Neural cell (in vitro differentiated cells): ENCODE results near the gene PRR33. TPM values are rescaled to one million over a fixed set of nuclear protein-coding genes. Genes with fewer than 3 reads are reported as not detected.

Experiments
- H2AFZ ChIP-seq: fragments of 200-600, 300-800 bp; sonication (generic), shearing (Covaris generic); 2 replicates; pipeline ENCODE4 v1.6.0; 2014; ENCODE audit warnings: low read depth, mild to moderate bottlenecking, antibody characterized with exemption, low read length, moderate library complexity
- H3F3A ChIP-seq: fragments of 200-600 bp; shearing (Covaris generic); 2 replicates; pipeline ENCODE4 v1.6.1; 2016; ENCODE audit warnings: mild to moderate bottlenecking, moderate library complexity, mixed read lengths, antibody characterized with exemption, low read length; ENCODE audit not compliant: insufficient read depth, poor library complexity, severe bottlenecking
- H3K27ac ChIP-seq: fragments of 200-600, 300-800 bp; sonication (generic), shearing (Covaris generic); 2 replicates; pipeline ENCODE4 v1.5.1; 2014; ENCODE audit warnings: mild to moderate bottlenecking, low read length, moderate library complexity
- H3K27me3 ChIP-seq: fragments of 300-800, 200-600 bp; sonication (generic), shearing (Covaris generic); 2 replicates; pipeline ENCODE4 v1.6.0; 2014; ENCODE audit warnings: mild to moderate bottlenecking, low read depth, low read length, moderate library complexity; ENCODE audit not compliant: insufficient read depth
- H3K36me3 ChIP-seq: fragments of 300-800, 200-600 bp; sonication (generic), shearing (Covaris generic); 2 replicates; pipeline ENCODE4 v1.5.1; 2014; ENCODE audit warnings: mild to moderate bottlenecking, antibody characterized with exemption, low read length, moderate library complexity; ENCODE audit not compliant: insufficient read depth
- H3K4me2 ChIP-seq: fragments of 300-800, 200-600 bp; sonication (generic), shearing (Covaris generic); 2 replicates; pipeline ENCODE4 v1.6.0; 2014; ENCODE audit warnings: mild to moderate bottlenecking, low read length
- H3K4me3 ChIP-seq: fragments of 300-800, 200-600 bp; sonication (generic), shearing (Covaris generic); 2 replicates; pipeline ENCODE4 v1.5.1; 2014; ENCODE audit warnings: mild to moderate bottlenecking, low read length, moderate library complexity
- H3K79me2 ChIP-seq: fragments of 200-600 bp; shearing (Covaris generic); replicated peaks from 2 replicates; pipeline ENCODE4 v1.6.0; 2014; ENCODE audit warnings: mild to moderate bottlenecking, low read length, moderate library complexity; ENCODE audit not compliant: insufficient read depth
- H3K9ac ChIP-seq: fragments of 300-800, 200-600 bp; sonication (generic), shearing (Covaris generic); 2 replicates; pipeline ENCODE4 v1.6.1; 2016; ENCODE audit warnings: mild to moderate bottlenecking, low read length, mixed read lengths
- H3K9me2 ChIP-seq: fragments of 200-600 bp; shearing (Covaris generic); 2 replicates; pipeline ENCODE4 v1.6.1; 2016; ENCODE audit warnings: mild to moderate bottlenecking, low read length, mixed read lengths; ENCODE audit not compliant: insufficient read depth
- H3K9me3 ChIP-seq: fragments of 200-600, 300-800 bp; sonication (generic), shearing (Covaris generic); 2 replicates; pipeline ENCODE4 v1.6.1; 2016; ENCODE audit warnings: mild to moderate bottlenecking, mixed run types, low read length, moderate library complexity, mixed read lengths
- H4K20me1 ChIP-seq: fragments of 200-600 bp; shearing (Covaris generic); 2 replicates; pipeline ENCODE4 v1.6.1; 2016; ENCODE audit warnings: mild to moderate bottlenecking, mixed run types; ENCODE audit not compliant: insufficient read depth
- CTCF ChIP-seq: fragments of 450-650 bp; IDR thresholded peaks from 2 replicates; pipeline ENCODE4 v1.5.1; 2014; ENCODE audit warnings: antibody characterized with exemption, mild to moderate bottlenecking, moderate library complexity; ENCODE audit not compliant: poor library complexity, severe bottlenecking
- EP300 ChIP-seq: fragments of 450-650 bp; conservative IDR thresholded peaks from 2 replicates; pipeline ENCODE4 v1.6.1; 2014; ENCODE audit warnings: antibody characterized with exemption, mild to moderate bottlenecking, moderate library complexity; ENCODE audit not compliant: poor library complexity, severe bottlenecking
- EZH2 ChIP-seq: fragments of 200-600, 300-800 bp; shearing (Covaris generic), sonication (generic); IDR thresholded peaks from 2 replicates; pipeline ENCODE4 v1.6.1; 2014; ENCODE audit warnings: antibody characterized with exemption, low read length, borderline replicate concordance, mild to moderate bottlenecking; ENCODE audit not compliant: insufficient read depth, poor library complexity, severe bottlenecking
- MXI1 ChIP-seq: fragments of 450-650 bp; conservative IDR thresholded peaks from 2 replicates; pipeline ENCODE4 v1.6.1; 2014; ENCODE audit warnings: antibody characterized with exemption, mild to moderate bottlenecking; ENCODE audit not compliant: poor library complexity, severe bottlenecking
- POLR2AphosphoS5 ChIP-seq: IDR thresholded peaks from 2 replicates; pipeline ENCODE4 v1.6.1; 2012
- RAD21 ChIP-seq: fragments of 450-650 bp; conservative IDR thresholded peaks from 2 replicates; pipeline ENCODE4 v1.6.1; 2014; ENCODE audit warnings: antibody characterized with exemption, mild to moderate bottlenecking, moderate library complexity
- REST ChIP-seq: IDR thresholded peaks from 2 replicates; pipeline ENCODE4 v1.6.1; 2012; ENCODE audit warnings: borderline replicate concordance
- SMC3 ChIP-seq: fragments of 450-650 bp; conservative IDR thresholded peaks from 2 replicates; pipeline ENCODE4 v1.6.1; 2014; ENCODE audit warnings: antibody characterized with exemption, mild to moderate bottlenecking, moderate library complexity; ENCODE audit not compliant: poor library complexity
- TAF1 ChIP-seq: IDR thresholded peaks from 2 replicates; pipeline ENCODE4 v1.6.1; 2012; ENCODE audit warnings: low read depth
- polyA plus RNA-seq: library from polyadenylated mRNA; depleted of rRNA; stranded (reverse); fragments of >200 nt; gene quantifications from 2 replicates; pipeline ENCODE4 v1.2.3, GENCODE V29; 2014

The PRR33 gene
- polyA plus RNA-seq, 1 donor from 2014 or later: not detected

GRCh38 chr11:1928470-1928890, 36.8 kb upstream of the PRR33 start:
- no peaks in the 10 kb centered on the region for H3K79me2 ChIP-seq

GRCh38 chr11:1927848-1928469, 36.3 kb upstream of the PRR33 start:
- Histone ChIP-seq H4K20me1 (no peaks in the 10 kb centered on the region), H3K9me3 (no peaks in the 10 kb centered on the region), H3F3A (no peaks in the 10 kb centered on the region), H3K9me2 (no peaks in the 10 kb centered on the region), H3K27ac (no peak overlapping the region), H3K36me3 (no peaks in the 10 kb centered on the region), H3K4me3 (no peak overlapping the region), H2AFZ (no peak overlapping the region), H3K4me2 (no peak overlapping the region), H3K79me2 (no peaks in the 10 kb centered on the region), H3K27me3 (no peaks in the 10 kb centered on the region), H3K9ac (no peak overlapping the region)
- TF ChIP-seq MXI1 (no peak), REST (no peak), SMC3 (no peak), EZH2 (no peak), EP300 (no peak), RAD21 (no peak), POLR2AphosphoS5 (no peak)

More at GRCh38 chr11:1928470-1928890, 36.8 kb upstream of the PRR33 start:
- Histone ChIP-seq H2AFZ (no peak overlapping the region), H3K9me3 (no peaks in the 10 kb centered on the region), H3F3A (no peaks in the 10 kb centered on the region), H3K9me2 (no peaks in the 10 kb centered on the region), H3K36me3 (no peaks in the 10 kb centered on the region), H3K4me3 (no peak overlapping the region), H3K27ac (no peak overlapping the region), H4K20me1 (no peaks in the 10 kb centered on the region), H3K4me2 (no peak overlapping the region), H3K9ac (no peak overlapping the region), H3K27me3 (no peaks in the 10 kb centered on the region)
- TF ChIP-seq TAF1 (no peak), POLR2AphosphoS5 (no peak), SMC3 (no peak), EZH2 (no peak), MXI1 (no peak), RAD21 (no peak), CTCF (no peak), EP300 (no peak), REST (no peak)
